ENCODE results near the gene SERGEF.

GRCh38 chr11:17822401-17822781, 190.5 kb downstream of the SERGEF start:
- TF ChIP-seq, protein P1, sequence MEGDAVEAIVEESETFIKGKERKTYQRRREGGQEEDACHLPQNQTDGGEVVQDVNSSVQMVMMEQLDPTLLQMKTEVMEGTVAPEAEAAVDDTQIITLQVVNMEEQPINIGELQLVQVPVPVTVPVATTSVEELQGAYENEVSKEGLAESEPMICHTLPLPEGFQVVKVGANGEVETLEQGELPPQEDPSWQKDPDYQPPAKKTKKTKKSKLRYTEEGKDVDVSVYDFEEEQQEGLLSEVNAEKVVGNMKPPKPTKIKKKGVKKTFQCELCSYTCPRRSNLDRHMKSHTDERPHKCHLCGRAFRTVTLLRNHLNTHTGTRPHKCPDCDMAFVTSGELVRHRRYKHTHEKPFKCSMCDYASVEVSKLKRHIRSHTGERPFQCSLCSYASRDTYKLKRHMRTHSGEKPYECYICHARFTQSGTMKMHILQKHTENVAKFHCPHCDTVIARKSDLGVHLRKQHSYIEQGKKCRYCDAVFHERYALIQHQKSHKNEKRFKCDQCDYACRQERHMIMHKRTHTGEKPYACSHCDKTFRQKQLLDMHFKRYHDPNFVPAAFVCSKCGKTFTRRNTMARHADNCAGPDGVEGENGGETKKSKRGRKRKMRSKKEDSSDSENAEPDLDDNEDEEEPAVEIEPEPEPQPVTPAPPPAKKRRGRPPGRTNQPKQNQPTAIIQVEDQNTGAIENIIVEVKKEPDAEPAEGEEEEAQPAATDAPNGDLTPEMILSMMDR (IDR thresholded peaks at IDR 0.05; ENCODE audit: low read depth, low read length, missing input control): no peak
- TF ChIP-seq, protein P2, sequence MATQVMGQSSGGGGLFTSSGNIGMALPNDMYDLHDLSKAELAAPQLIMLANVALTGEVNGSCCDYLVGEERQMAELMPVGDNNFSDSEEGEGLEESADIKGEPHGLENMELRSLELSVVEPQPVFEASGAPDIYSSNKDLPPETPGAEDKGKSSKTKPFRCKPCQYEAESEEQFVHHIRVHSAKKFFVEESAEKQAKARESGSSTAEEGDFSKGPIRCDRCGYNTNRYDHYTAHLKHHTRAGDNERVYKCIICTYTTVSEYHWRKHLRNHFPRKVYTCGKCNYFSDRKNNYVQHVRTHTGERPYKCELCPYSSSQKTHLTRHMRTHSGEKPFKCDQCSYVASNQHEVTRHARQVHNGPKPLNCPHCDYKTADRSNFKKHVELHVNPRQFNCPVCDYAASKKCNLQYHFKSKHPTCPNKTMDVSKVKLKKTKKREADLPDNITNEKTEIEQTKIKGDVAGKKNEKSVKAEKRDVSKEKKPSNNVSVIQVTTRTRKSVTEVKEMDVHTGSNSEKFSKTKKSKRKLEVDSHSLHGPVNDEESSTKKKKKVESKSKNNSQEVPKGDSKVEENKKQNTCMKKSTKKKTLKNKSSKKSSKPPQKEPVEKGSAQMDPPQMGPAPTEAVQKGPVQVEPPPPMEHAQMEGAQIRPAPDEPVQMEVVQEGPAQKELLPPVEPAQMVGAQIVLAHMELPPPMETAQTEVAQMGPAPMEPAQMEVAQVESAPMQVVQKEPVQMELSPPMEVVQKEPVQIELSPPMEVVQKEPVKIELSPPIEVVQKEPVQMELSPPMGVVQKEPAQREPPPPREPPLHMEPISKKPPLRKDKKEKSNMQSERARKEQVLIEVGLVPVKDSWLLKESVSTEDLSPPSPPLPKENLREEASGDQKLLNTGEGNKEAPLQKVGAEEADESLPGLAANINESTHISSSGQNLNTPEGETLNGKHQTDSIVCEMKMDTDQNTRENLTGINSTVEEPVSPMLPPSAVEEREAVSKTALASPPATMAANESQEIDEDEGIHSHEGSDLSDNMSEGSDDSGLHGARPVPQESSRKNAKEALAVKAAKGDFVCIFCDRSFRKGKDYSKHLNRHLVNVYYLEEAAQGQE (IDR thresholded peaks at IDR 0.05): no peak
- TF ChIP-seq TAF1 (conservative IDR thresholded peaks at IDR 0.05): no peak
- TF ChIP-seq, protein P3, sequence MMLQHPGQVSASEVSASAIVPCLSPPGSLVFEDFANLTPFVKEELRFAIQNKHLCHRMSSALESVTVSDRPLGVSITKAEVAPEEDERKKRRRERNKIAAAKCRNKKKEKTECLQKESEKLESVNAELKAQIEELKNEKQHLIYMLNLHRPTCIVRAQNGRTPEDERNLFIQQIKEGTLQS (IDR thresholded peaks at IDR 0.05): no peak
- TF ChIP-seq SP1 (IDR thresholded peaks at IDR 0.05): no peak
- no peak for TF ChIP-seq RXRA (IDR thresholded peaks at IDR 0.05)
- TF ChIP-seq HNF4A (conservative IDR thresholded peaks at IDR 0.05): no peak
- no peak for TF ChIP-seq RAD21 (IDR thresholded peaks at IDR 0.05)
- TF ChIP-seq, protein P4, sequence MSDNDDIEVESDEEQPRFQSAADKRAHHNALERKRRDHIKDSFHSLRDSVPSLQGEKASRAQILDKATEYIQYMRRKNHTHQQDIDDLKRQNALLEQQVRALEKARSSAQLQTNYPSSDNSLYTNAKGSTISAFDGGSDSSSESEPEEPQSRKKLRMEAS (IDR thresholded peaks at IDR 0.05): no peak
- TF ChIP-seq FOXA1 (IDR thresholded peaks at IDR 0.05): no peak
